WTC11 (cell line): ENCODE data around the gene DUSP22.

Source experiments
- AR ChIP-seq: fragments of 250-450 bp; sonication (Bioruptor Pico); IDR thresholded peaks from 2 replicates; pipeline ENCODE4 v1.9.0; 2021; ENCODE audit warnings: mild to moderate bottlenecking
- ATF2 ChIP-seq: sonication (generic); formaldehyde crosslinking; IDR thresholded peaks from 2 replicates; pipeline ENCODE4 v1.8.1; 2022; ENCODE audit warnings: low read depth, missing genetic modification reagents, borderline replicate concordance
- CREB1 ChIP-seq: sonication (generic); formaldehyde crosslinking; IDR thresholded peaks from 2 replicates; pipeline ENCODE4 v1.8.0; 2023; ENCODE audit warnings: mild to moderate bottlenecking, missing genetic modification reagents
- CREM ChIP-seq: sonication (generic); formaldehyde crosslinking; IDR thresholded peaks from 2 replicates; pipeline ENCODE4 v1.8.1; 2022; ENCODE audit warnings: mild to moderate bottlenecking, missing genetic modification reagents, moderate library complexity
- CTCF ChIP-seq: fragments of 200-600 bp; IDR thresholded peaks from 2 replicates; pipeline ENCODE4 v1.8.0; 2022; ENCODE audit warnings: antibody characterized with exemption
- JUN ChIP-seq: sonication (generic); formaldehyde crosslinking; IDR thresholded peaks from 2 replicates; pipeline ENCODE4 v1.8.0; 2023; ENCODE audit warnings: mild to moderate bottlenecking, missing genetic modification reagents
- RELA ChIP-seq: sonication (generic); formaldehyde crosslinking; IDR thresholded peaks from 2 replicates; pipeline ENCODE4 v1.8.1; 2022; ENCODE audit warnings: missing genetic modification reagents, mild to moderate bottlenecking, borderline replicate concordance
- STAT6 ChIP-seq: sonication (generic); formaldehyde crosslinking; conservative IDR thresholded peaks from 2 replicates; pipeline ENCODE4 v1.8.1; 2023; ENCODE audit warnings: mild to moderate bottlenecking, low read depth, missing genetic modification reagents, moderate library complexity
- ZNF423 ChIP-seq: fragments of 250-450 bp; sonication (Bioruptor Pico); IDR thresholded peaks from 2 replicates; pipeline ENCODE4 v2.1.2; 2022; ENCODE audit warnings: mild to moderate bottlenecking, moderate library complexity

GRCh38 chr6:279341-280029 lies 12.8 kb upstream of the DUSP22 start:
- no peak for TF ChIP-seq CREB1 (CRISPR knock-in tag)
- no peak for TF ChIP-seq CTCF
- TF ChIP-seq ZNF423 (CRISPR knock-in tag), result no peak
- TF ChIP-seq AR (CRISPR knock-in tag), result no peak
- TF ChIP-seq STAT6, result no peak
- TF ChIP-seq ATF2, result no peak
- TF ChIP-seq RELA (CRISPR knock-in tag), result no peak
- no peak for TF ChIP-seq JUN (CRISPR knock-in tag)
- no peak for TF ChIP-seq CREM
